ENCODE data around the gene LAMC1. TPM values are rescaled to one million over a fixed set of nuclear protein-coding genes. Genes with fewer than 3 reads are reported as not detected.

LAMC1 gene
- total and polyA plus RNA-seq, 2 experiments from 2014 or later = 18.4 to 116 TPM

- no peak for TF ChIP-seq CTCF (conservative IDR thresholded peaks at IDR 0.05; ENCODE audit: low read depth in 2 of 2)
- TF ChIP-seq ZNF331 (CRISPR knock-in tag; IDR thresholded peaks at IDR 0.05; ENCODE audit: low read depth) = no peak
- no peak for TF ChIP-seq REST (IDR thresholded peaks at IDR 0.05; ENCODE audit: unreplicated experiment)
- no peak for TF ChIP-seq EZH2phosphoT487 (IDR thresholded peaks at IDR 0.05; ENCODE audit: unreplicated experiment)
Measured at GRCh38 chr1:183125279-183125999, 102.2 kb downstream of the LAMC1 start (continued).

- peaks cover 76% of the 10 kb centered on the region for H3K36me3 Mint-ChIP-seq (ENCODE audit: low read depth)
- Histone ChIP-seq H3F3A (replicated peaks; ENCODE audit: low read depth) (no peaks in the 10 kb centered on the region), H3K4me2 (no peak overlapping the region), H3K36me3 (ENCODE audit: insufficient read depth) (peaks cover 36% of the 10 kb centered on the region), H3K4me3 (no peak overlapping the region), H3K9me2 (ENCODE audit: insufficient read depth) (no peaks in the 10 kb centered on the region), H2AFZ (no peak overlapping the region), H3K27ac (ENCODE audit: low read depth) (0 out of 2 replicates have a peak overlapping the region, but pooled peaks have one; percentile 19), H4K20me1 (replicated peaks; ENCODE audit: insufficient read depth) (no peaks in the 10 kb centered on the region), H3K4me1 (ENCODE audit: insufficient read depth) (no peaks in the 10 kb centered on the region), H3K79me2 (replicated peaks; ENCODE audit: insufficient read depth) (no peaks in the 10 kb centered on the region), H3K27me3 (ENCODE audit: insufficient read depth) (no peaks in the 10 kb centered on the region)
- H3K9me3 Mint-ChIP-seq = no peaks in the 10 kb centered on the region
- H3K4me3 Mint-ChIP-seq = no peak overlapping the region
- no peak overlapping the region for H3K27ac Mint-ChIP-seq
- H3K27me3 Mint-ChIP-seq (ENCODE audit: insufficient read depth, low read depth, poor library complexity) = peaks cover 3% of the 10 kb centered on the region
- TF ChIP-seq REST (IDR thresholded peaks at IDR 0.05; ENCODE audit: unreplicated experiment) (no peak), CTCF (conservative IDR thresholded peaks at IDR 0.05; ENCODE audit: low read depth in 2 of 2) (no peak), POLR2AphosphoS5 (IDR thresholded peaks at IDR 0.05; ENCODE audit: low read depth) (no peak), NANOG (IDR thresholded peaks at IDR 0.05; ENCODE audit: borderline replicate concordance) (no peak)
- ATAC-seq (no peak), DNase-seq (ENCODE audit: low spot score) (no peak)
- H3K4me1 Mint-ChIP-seq = peaks cover 5% of the 10 kb centered on the region; the same call in 2 of the 3 replicates
Measured at GRCh38 chr1:183126000-183126366, 102.8 kb downstream of the LAMC1 start.

Data from GM23338 (cell line).